HepG2 (cell line): Measurements from ENCODE around the gene SLX9. TPM values are rescaled to one million over a fixed set of nuclear protein-coding genes. Genes with fewer than 3 reads are reported as not detected.
A peak's percentile ranks its signal among the peaks of the same experiment; 100 is the strongest.

ENCODE experiments used
- ATF7-NPFF ChIP-seq: sonication (generic); formaldehyde crosslinking; IDR thresholded peaks from 2 replicates; pipeline ENCODE4 v1.8.1; 2023; ENCODE audit warnings: mild to moderate bottlenecking, low read depth, missing genetic modification reagents, moderate library complexity
- DR1 ChIP-seq: sonication (generic); formaldehyde crosslinking; IDR thresholded peaks from 2 replicates; pipeline ENCODE4 v1.8.0; 2021; ENCODE audit warnings: mild to moderate bottlenecking, missing genetic modification reagents, inconsistent platforms
- ELF1 ChIP-seq: sonication (generic); formaldehyde crosslinking; IDR thresholded peaks from 2 replicates; pipeline ENCODE4 v1.4.0; 2020; ENCODE audit warnings: missing genetic modification reagents
- ELF3 ChIP-seq: IDR thresholded peaks from 2 replicates; pipeline ENCODE4 v1.6.1; 2016; ENCODE audit warnings: missing genetic modification reagents, missing compliant biosample characterization
- FOXK1 ChIP-seq: sonication (generic); formaldehyde crosslinking; IDR thresholded peaks from 2 replicates; pipeline ENCODE4 v1.4.0; 2020; ENCODE audit warnings: low read depth, missing genetic modification reagents, borderline replicate concordance
- GABPA ChIP-seq, 2 experiments: IDR thresholded peaks; 2 replicates each; pipeline ENCODE4 v1.6.1; 2011 to 2016; ENCODE audit warnings: low read depth in 2 of 2, low read length in 1 of 2, missing biosample characterization in 1 of 2, missing genetic modification characterization in 1 of 2
- GATAD1 ChIP-seq: IDR thresholded peaks from 2 replicates; pipeline ENCODE4 v1.6.1; 2016; ENCODE audit warnings: missing genetic modification reagents, missing compliant biosample characterization
- HNF4G ChIP-seq, 2 experiments: sonication (generic) in 1 of 2; formaldehyde crosslinking in 1 of 2; IDR thresholded peaks; 2 replicates each; pipeline versions ENCODE4 v1.4.0 to v1.6.1; 2011 to 2020; ENCODE audit warnings: borderline replicate concordance in 2 of 2, low read depth in 2 of 2, mild to moderate bottlenecking in 2 of 2, low read length in 1 of 2, missing genetic modification reagents in 1 of 2, moderate library complexity in 1 of 2
- KLF12 ChIP-seq: sonication (generic); formaldehyde crosslinking; IDR thresholded peaks from 2 replicates; pipeline ENCODE4 v1.4.0; 2020; ENCODE audit warnings: missing genetic modification reagents, borderline replicate concordance
- KLF6 ChIP-seq: IDR thresholded peaks from 2 replicates; pipeline ENCODE4 v1.8.0; 2016; ENCODE audit warnings: missing biosample characterization, missing genetic modification reagents
- MAZ ChIP-seq, 2 experiments: sonication (generic) in 1 of 2; formaldehyde crosslinking in 1 of 2; IDR thresholded peaks; 2 replicates each; pipeline versions ENCODE4 v1.5.0 to v1.6.1; 2012 to 2020; ENCODE audit warnings: low read depth in 2 of 2, mild to moderate bottlenecking in 2 of 2, borderline replicate concordance in 1 of 2, improper control_type of control experiment in 1 of 2, low read length in 1 of 2, missing genetic modification reagents in 1 of 2, moderate library complexity in 1 of 2
- MEIS2 ChIP-seq: sonication (generic); formaldehyde crosslinking; IDR thresholded peaks from 2 replicates; pipeline ENCODE4 v1.9.0; 2021; ENCODE audit warnings: mild to moderate bottlenecking, missing genetic modification reagents
- MIER2 ChIP-seq: IDR thresholded peaks from 2 replicates; pipeline ENCODE4 v1.6.1; 2016; ENCODE audit warnings: missing biosample characterization, missing genetic modification reagents
- NR0B2 ChIP-seq: sonication (generic); formaldehyde crosslinking; IDR thresholded peaks from 2 replicates; pipeline ENCODE4 v1.4.0; 2020; ENCODE audit warnings: mild to moderate bottlenecking, missing genetic modification reagents
- NR1H2 ChIP-seq: sonication (generic); formaldehyde crosslinking; IDR thresholded peaks from 2 replicates; pipeline ENCODE4 v1.8.1; 2022; ENCODE audit warnings: low read depth, missing genetic modification reagents, borderline replicate concordance
- SNRNP70 ChIP-seq: fragments of 200-400 bp; formaldehyde crosslinking; IDR thresholded peaks from 2 replicates; pipeline ENCODE4 v1.6.1; 2017; ENCODE audit warnings: mild to moderate bottlenecking, low read depth, low read length, moderate library complexity
- SRY ChIP-seq: sonication (generic); formaldehyde crosslinking; IDR thresholded peaks from 2 replicates; pipeline ENCODE4 v1.8.0; 2022; ENCODE audit warnings: mild to moderate bottlenecking, missing genetic modification reagents
- TEAD3 ChIP-seq: optimal IDR thresholded peaks from 2 replicates; pipeline ENCODE3; 2016; ENCODE audit warnings: borderline replicate concordance
- TFDP1 ChIP-seq: IDR thresholded peaks from 2 replicates; pipeline ENCODE4 v1.6.1; 2016; ENCODE audit warnings: missing compliant biosample characterization, missing genetic modification reagents, borderline replicate concordance
- TOPORS ChIP-seq: sonication (generic); formaldehyde crosslinking; IDR thresholded peaks from 2 replicates; pipeline ENCODE4 v1.8.0; 2023; ENCODE audit warnings: mild to moderate bottlenecking, missing genetic modification reagents
- XRCC5 ChIP-seq: fragments of 200-400 bp; formaldehyde crosslinking; optimal IDR thresholded peaks from 2 replicates; pipeline ENCODE3; 2017; ENCODE audit warnings: mild to moderate bottlenecking, low read length
- ZBTB8A ChIP-seq: sonication (generic); formaldehyde crosslinking; IDR thresholded peaks from 2 replicates; pipeline ENCODE4 v1.4.0; 2020; ENCODE audit warnings: mild to moderate bottlenecking, low read depth, missing genetic modification reagents, borderline replicate concordance
- ZNF232 ChIP-seq: sonication (generic); formaldehyde crosslinking; IDR thresholded peaks from 2 replicates; pipeline ENCODE4 v1.4.0; 2020; ENCODE audit warnings: missing genetic modification reagents, borderline replicate concordance
- ZNF607 ChIP-seq: sonication (generic); formaldehyde crosslinking; IDR thresholded peaks from 2 replicates; pipeline ENCODE4 v1.5.1; 2020; ENCODE audit warnings: missing genetic modification reagents, mild to moderate bottlenecking, borderline replicate concordance
- ZSCAN12 ChIP-seq: sonication (generic); formaldehyde crosslinking; IDR thresholded peaks from 2 replicates; pipeline ENCODE4 v1.9.0; 2021; ENCODE audit warnings: mild to moderate bottlenecking, missing genetic modification reagents
- ZSCAN20 ChIP-seq: sonication (generic); formaldehyde crosslinking; IDR thresholded peaks from 2 replicates; pipeline ENCODE4 v1.4.0; 2020; ENCODE audit warnings: missing genetic modification reagents, mild to moderate bottlenecking, borderline replicate concordance
- ZSCAN21 ChIP-seq: sonication (generic); formaldehyde crosslinking; IDR thresholded peaks from 2 replicates; pipeline ENCODE4 v1.8.0; 2022; ENCODE audit warnings: mild to moderate bottlenecking, missing genetic modification reagents, moderate library complexity, borderline replicate concordance
- polyA plus RNA-seq, 8 experiments: library from polyadenylated mRNA; depleted of rRNA in 3 of 8; stranded (reverse) in 7 of 8; unstranded in 1 of 8; fragments of >200 nt; fragmentation: Illumina TruSeq in 4 of 8; extraction: Trizol in 4 of 8; gene quantifications; 2 replicates each; pipeline versions ENCODE4 v1.2.1 to v1.2.3, GENCODE V29; 2011 to 2016; ENCODE audit warnings: low read depth in 4 of 8, missing spikeins in 1 of 8, mixed read lengths in 1 of 8; ENCODE audit not compliant: insufficient read depth in 1 of 8
- total RNA-seq, 5 experiments: library from RNA; depleted of rRNA; stranded (reverse); fragments of >200 nt; fragmentation: Illumina TruSeq; extraction: Trizol; gene quantifications; 2 replicates each; pipeline ENCODE4 v1.2.3, GENCODE V29; 2016; ENCODE audit warnings: low read depth in 1 of 5

The SLX9 gene
- total and polyA plus RNA-seq, 2 of the 13 experiments (the other 11 are each of a cell fraction or from before 2014, with no cell fraction given): 21.0 to 47.1 TPM

GRCh38 chr21:45011911-45012661, 72.3 kb downstream of the SLX9 start (continued):
- TF ChIP-seq SRY (CRISPR knock-in tag) (peak; percentile 28; the same call in 1 of the 2 replicates), KLF6 (peak; percentile 51; the same call in 1 of the 2 replicates), XRCC5 (no peak), ZSCAN21 (CRISPR knock-in tag) (0 out of 2 replicates have a peak, but pooled peaks have one; percentile 58), SNRNP70 (no peak), ATF7-NPFF (CRISPR knock-in tag) (0 out of 2 replicates have a peak, but pooled peaks have one; percentile 19), FOXK1 (CRISPR knock-in tag) (peak; percentile 61; the same call in 1 of the 2 replicates), TOPORS (CRISPR knock-in tag) (0 out of 2 replicates have a peak, but pooled peaks have one; percentile 0), HNF4G (IDR thresholded peaks at IDR 0.05; ENCODE audit: borderline replicate concordance, low read depth, low read length) (0 out of 2 replicates have a peak, but pooled peaks have one; percentile 49), HNF4G (CRISPR knock-in tag; IDR thresholded peaks at IDR 0.05; ENCODE audit: borderline replicate concordance, low read depth) (peak; percentile 16; the same call in 1 of the 2 replicates), ZSCAN20 (0 out of 2 replicates have a peak, but pooled peaks have one; percentile 60), ELF1 (CRISPR knock-in tag) (peak; percentile 38; the same call in 1 of the 2 replicates), TFDP1 (CRISPR knock-in tag) (peak; percentile 85; the same call in 1 of the 2 replicates), DR1 (CRISPR knock-in tag) (0 out of 2 replicates have a peak, but pooled peaks have one; percentile 47), MAZ (IDR thresholded peaks at IDR 0.05; ENCODE audit: borderline replicate concordance, low read depth, low read length) (peak; percentile 80; the same call in 1 of the 2 replicates), MAZ (CRISPR knock-in tag; IDR thresholded peaks at IDR 0.05; ENCODE audit: low read depth) (peak; percentile 21; the same call in 1 of the 2 replicates), ZSCAN12 (CRISPR knock-in tag) (0 out of 2 replicates have a peak, but pooled peaks have one; percentile 67), ZNF232 (CRISPR knock-in tag) (0 out of 2 replicates have a peak, but pooled peaks have one; percentile 77), ELF3 (CRISPR knock-in tag) (peak; percentile 80), ZNF607 (CRISPR knock-in tag) (peak; percentile 47; the same call in 1 of the 2 replicates), GATAD1 (CRISPR knock-in tag) (no peak), NR1H2 (CRISPR knock-in tag) (0 out of 2 replicates have a peak, but pooled peaks have one; percentile 74), ZBTB8A (CRISPR knock-in tag) (no peak), KLF12 (0 out of 2 replicates have a peak, but pooled peaks have one; percentile 28), GABPA (IDR thresholded peaks at IDR 0.05; ENCODE audit: low read depth, low read length) (no peak), GABPA (CRISPR knock-in tag; IDR thresholded peaks at IDR 0.05; ENCODE audit: low read depth) (peak; percentile 53), MEIS2 (CRISPR knock-in tag) (peak; percentile 81; the same call in 1 of the 2 replicates), MIER2 (CRISPR knock-in tag) (0 out of 2 replicates have a peak, but pooled peaks have one; percentile 18), NR0B2 (peak; percentile 53; the same call in 1 of the 2 replicates), TEAD3 (CRISPR knock-in tag) (peak; percentile 100)
